ENCODE results near the gene TRIP12.
"Not testable (repeated sequence)": the region's sequence is repeated elsewhere in the genome, so short reads cannot be mapped to it uniquely, and the experiment has no call there.

TRIP12 gene

DNA sequence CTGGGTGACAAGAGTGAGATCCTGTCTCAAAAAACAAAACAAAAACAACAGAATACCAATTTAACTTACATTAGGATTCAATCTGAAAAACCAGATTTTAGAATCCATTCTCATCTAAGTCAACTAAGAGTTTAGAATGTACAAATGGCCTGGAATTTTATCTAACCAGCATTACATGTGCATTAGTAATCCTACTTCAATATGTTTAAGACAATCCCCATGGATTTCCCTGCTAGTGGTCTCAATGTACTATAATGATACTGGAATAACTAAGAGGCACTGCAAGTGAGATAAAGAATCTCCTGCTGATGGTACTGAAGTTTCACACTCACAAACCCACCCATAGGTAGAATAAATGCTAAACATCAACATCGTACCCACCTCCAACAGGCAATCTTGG lies 153.6 kb downstream of the TRIP12 start:
- Mint-ChIP-seq H3K9me3 (no peaks in the 10 kb centered on the region), H3K27ac (no peak overlapping the region), H3K27me3 (ENCODE audit: low read depth) (no peaks in the 10 kb centered on the region), H3K36me3 (ENCODE audit: low read depth) (peaks cover 87% of the 10 kb centered on the region), H3K4me1 (no peaks in the 10 kb centered on the region), H3K4me3 (no peak overlapping the region)
- TF ChIP-seq, protein P1, sequence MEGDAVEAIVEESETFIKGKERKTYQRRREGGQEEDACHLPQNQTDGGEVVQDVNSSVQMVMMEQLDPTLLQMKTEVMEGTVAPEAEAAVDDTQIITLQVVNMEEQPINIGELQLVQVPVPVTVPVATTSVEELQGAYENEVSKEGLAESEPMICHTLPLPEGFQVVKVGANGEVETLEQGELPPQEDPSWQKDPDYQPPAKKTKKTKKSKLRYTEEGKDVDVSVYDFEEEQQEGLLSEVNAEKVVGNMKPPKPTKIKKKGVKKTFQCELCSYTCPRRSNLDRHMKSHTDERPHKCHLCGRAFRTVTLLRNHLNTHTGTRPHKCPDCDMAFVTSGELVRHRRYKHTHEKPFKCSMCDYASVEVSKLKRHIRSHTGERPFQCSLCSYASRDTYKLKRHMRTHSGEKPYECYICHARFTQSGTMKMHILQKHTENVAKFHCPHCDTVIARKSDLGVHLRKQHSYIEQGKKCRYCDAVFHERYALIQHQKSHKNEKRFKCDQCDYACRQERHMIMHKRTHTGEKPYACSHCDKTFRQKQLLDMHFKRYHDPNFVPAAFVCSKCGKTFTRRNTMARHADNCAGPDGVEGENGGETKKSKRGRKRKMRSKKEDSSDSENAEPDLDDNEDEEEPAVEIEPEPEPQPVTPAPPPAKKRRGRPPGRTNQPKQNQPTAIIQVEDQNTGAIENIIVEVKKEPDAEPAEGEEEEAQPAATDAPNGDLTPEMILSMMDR (IDR thresholded peaks at IDR 0.05; ENCODE audit: unreplicated experiment in 3 of 3) = no peak

DNA sequence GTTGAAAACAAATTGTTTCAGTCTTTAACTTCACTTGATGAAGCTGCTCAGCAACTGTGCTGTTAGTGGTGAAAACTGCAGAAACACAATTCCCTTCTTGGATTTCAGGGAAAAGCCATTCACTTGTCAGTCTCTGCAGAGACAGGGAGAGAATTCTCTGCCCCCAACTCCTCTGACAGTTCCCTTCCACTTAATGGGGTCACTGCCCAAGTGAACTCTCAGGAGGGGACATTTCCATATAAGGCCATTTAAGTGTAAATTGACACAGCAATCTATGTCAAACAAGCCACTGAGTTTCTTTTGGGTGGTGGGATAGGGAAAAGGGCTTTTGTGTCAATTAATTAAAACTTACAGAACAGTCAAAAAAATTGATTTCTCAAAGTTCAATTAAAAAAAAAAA lies 156.1 kb downstream of the TRIP12 start:
- TF ChIP-seq, protein P1 (IDR thresholded peaks at IDR 0.05; ENCODE audit: unreplicated experiment in 3 of 3) = no peak
- H3K27ac Mint-ChIP-seq = no peak overlapping the region
- H3K36me3 Mint-ChIP-seq (ENCODE audit: low read depth) = peaks cover 70% of the 10 kb centered on the region
- H3K27me3 Mint-ChIP-seq (ENCODE audit: low read depth) = no peaks in the 10 kb centered on the region
- no peaks in the 10 kb centered on the region for H3K4me1 Mint-ChIP-seq
- no peak overlapping the region for H3K4me3 Mint-ChIP-seq
- no peaks in the 10 kb centered on the region for H3K9me3 Mint-ChIP-seq

DNA sequence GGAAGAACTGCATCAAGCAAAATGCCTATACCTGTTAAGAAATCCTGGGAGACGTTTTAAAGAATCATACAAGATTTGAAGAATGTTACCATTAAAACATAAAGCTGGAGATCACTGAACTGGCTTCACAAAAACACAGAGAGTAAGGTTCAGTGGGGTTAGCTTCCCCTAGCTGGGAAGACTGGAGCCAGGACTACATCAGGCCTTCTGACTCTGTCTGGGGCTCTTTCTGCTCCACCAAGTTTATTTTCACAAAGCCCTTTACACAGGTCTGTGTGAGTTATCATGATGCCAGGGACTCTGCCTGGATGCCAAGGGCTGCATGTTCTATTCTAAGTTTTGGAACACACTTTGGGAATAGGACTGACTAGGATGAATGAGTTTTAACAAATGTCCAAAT lies 160.1 kb downstream of the TRIP12 start:
- Mint-ChIP-seq H3K4me1 (no peaks in the 10 kb centered on the region), H3K27ac (no peak overlapping the region), H3K9me3 (no peaks in the 10 kb centered on the region), H3K27me3 (ENCODE audit: low read depth) (no peaks in the 10 kb centered on the region), H3K4me3 (no peak overlapping the region), H3K36me3 (ENCODE audit: low read depth) (peaks cover 33% of the 10 kb centered on the region)
- TF ChIP-seq, protein P1 (IDR thresholded peaks at IDR 0.05; ENCODE audit: unreplicated experiment in 3 of 3) = no peak

DNA sequence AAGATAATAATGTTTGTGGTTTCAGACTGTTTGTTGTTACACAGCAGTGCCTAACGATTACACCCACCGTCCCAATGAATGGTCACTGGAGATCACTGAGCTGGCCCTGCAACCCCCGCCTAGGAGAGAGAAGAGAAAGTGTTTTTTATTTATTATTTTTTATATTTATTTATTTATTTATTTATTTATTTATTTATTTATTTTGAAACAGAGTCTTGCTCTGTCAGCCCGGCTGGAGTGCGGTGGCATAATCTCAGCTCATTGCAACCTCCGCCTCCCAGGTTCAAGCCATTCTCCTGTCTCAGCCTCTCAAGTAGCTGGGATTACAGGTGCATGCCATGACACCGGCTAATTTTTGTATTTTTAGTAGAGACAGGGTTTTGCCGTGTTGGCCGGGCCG lies 164.3 kb downstream of the TRIP12 start:
- H3K4me1 Mint-ChIP-seq; H3K4me3 Mint-ChIP-seq; H3K36me3 Mint-ChIP-seq (ENCODE audit: low read depth); H3K9me3 Mint-ChIP-seq; H3K27ac Mint-ChIP-seq; H3K27me3 Mint-ChIP-seq (ENCODE audit: low read depth): not testable (repeated sequence)

DNA sequence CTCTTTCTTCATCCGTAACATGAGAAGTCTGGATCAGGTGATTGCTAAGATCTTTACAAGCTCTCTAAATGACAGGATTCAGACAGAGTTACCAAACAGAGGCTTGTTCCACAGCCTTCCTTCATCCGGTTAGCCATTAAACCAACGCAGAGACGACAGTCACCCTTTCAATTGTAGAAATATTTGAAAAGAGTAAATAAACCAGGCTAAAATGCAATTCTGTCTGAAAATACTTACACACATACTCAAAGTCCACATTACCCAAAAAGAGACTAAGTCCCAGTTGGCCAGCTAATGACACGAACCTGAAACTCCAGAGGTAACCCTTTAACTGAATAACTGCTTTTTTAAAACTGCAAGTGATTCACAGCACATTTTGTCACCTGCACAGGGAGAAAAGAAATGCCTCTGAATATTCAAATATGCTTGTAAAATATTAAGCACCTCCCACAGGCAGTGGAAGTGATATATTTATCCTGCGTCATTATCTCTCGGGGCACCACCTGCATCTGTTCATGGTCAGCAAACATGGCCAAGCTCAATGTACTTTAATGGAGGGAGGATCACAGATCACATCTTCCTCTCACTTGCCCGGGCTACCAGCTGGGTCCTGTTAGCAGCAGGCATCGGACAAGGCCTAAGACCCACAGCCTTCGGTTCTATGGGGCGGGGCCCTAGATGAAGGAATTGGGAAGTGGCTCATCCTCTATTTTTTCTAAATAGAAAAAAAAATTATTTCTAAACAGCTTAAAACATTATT lies 168.7 kb downstream of the TRIP12 start:
- no peaks in the 10 kb centered on the region for H3K9me3 Mint-ChIP-seq
- H3K4me3 Mint-ChIP-seq = no peak overlapping the region
- TF ChIP-seq, protein P1 (IDR thresholded peaks at IDR 0.05; ENCODE audit: unreplicated experiment in 3 of 3) = no peak
- H3K4me1 Mint-ChIP-seq = no peaks in the 10 kb centered on the region
- no peaks in the 10 kb centered on the region for H3K36me3 Mint-ChIP-seq (ENCODE audit: low read depth)
- no peaks in the 10 kb centered on the region for H3K27me3 Mint-ChIP-seq (ENCODE audit: low read depth)
- peak overlapping the region in 1 of 3 experiments; percentile 45 for H3K27ac Mint-ChIP-seq

DNA sequence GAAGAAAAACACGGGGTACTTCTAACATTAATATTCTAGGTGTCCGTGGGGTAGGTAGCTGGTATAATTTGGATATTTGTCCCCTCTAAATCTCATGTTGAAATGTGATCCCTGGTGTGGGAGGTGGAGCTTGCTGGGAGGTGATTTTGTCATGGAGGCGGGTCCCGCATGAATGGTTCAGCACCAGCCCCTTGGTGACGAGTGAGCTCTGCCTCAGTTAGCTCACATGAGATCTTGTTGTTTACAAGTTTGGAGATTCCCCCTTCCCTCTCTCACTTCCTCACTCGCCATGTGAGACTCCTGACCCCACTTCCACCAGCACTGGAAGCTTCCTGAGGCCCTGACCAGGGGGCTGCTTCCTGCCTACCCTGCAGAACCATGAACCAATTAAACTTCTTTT lies 172.0 kb downstream of the TRIP12 start:
- no peak overlapping the region for H3K4me3 Mint-ChIP-seq
- H3K27ac Mint-ChIP-seq = no peak overlapping the region
- H3K27me3 Mint-ChIP-seq (ENCODE audit: low read depth) = no peaks in the 10 kb centered on the region
- H3K4me1 Mint-ChIP-seq = no peaks in the 10 kb centered on the region
- H3K9me3 Mint-ChIP-seq = peaks cover 5% of the 10 kb centered on the region
- no peaks in the 10 kb centered on the region for H3K36me3 Mint-ChIP-seq (ENCODE audit: low read depth)
- TF ChIP-seq, protein P1 (IDR thresholded peaks at IDR 0.05; ENCODE audit: unreplicated experiment in 3 of 3) = no peak
